Measurements from ENCODE around the gene ANKRD24. TPM values are rescaled to one million over a fixed set of nuclear protein-coding genes. Genes with fewer than 3 reads are reported as not detected.

ANKRD24 gene
- total and polyA plus RNA-seq, 2 experiments from 2014 or later = 3.7 to 18.0 TPM

DNA sequence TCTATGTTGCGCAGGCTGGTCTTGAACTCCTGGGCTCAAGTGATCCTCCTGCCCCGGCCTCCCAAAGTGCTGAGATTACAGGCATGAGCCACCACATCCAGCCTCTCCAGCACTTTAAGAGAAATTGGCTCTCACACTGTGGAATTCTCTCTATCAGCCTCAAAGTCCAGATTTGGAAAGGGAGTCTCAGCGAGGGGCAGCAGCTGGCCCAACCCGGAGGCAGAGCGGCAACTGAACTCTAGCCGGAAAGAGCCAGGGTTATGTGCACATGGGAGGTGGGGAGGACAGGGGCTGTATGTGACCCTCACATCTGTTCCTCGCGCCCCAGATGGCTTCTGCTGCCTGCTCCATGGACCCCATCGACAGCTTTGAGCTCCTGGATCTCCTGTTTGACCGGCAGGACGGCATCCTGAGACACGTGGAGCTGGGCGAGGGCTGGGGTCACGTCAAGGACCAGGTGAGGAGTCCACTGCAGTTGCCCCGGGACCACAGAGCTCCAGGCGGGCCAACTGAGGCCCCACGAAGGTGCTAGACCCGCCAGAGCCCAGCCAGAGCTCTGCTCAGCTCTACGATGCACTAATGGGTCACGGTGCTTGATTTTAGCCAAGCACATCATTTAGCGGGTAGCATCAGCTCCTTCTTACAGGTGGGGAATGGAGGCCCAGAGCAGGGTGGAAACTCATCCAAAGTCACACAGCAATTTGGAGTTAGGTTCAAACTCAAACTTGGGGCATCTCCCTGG, 27.7 kb upstream of the ANKRD24 start (continued):
- no peak for TF ChIP-seq ZNF462 (CRISPR knock-in tag; IDR thresholded peaks at IDR 0.05)
- no peak for TF ChIP-seq EZH2 (IDR thresholded peaks at IDR 0.05; ENCODE audit: low read depth, unreplicated experiment)
- no peak for TF ChIP-seq JUNB (IDR thresholded peaks at IDR 0.05; ENCODE audit: unreplicated experiment)
- no peak for TF ChIP-seq CREB1 (CRISPR knock-in tag; IDR thresholded peaks at IDR 0.05; ENCODE audit: low read depth)
- no peak for TF ChIP-seq NANOG (IDR thresholded peaks at IDR 0.05; ENCODE audit: borderline replicate concordance)
- no peak for TF ChIP-seq EZH2phosphoT487 (IDR thresholded peaks at IDR 0.05; ENCODE audit: unreplicated experiment)
- TF ChIP-seq ZNF114 (CRISPR knock-in tag; IDR thresholded peaks at IDR 0.05) = no peak

DNA sequence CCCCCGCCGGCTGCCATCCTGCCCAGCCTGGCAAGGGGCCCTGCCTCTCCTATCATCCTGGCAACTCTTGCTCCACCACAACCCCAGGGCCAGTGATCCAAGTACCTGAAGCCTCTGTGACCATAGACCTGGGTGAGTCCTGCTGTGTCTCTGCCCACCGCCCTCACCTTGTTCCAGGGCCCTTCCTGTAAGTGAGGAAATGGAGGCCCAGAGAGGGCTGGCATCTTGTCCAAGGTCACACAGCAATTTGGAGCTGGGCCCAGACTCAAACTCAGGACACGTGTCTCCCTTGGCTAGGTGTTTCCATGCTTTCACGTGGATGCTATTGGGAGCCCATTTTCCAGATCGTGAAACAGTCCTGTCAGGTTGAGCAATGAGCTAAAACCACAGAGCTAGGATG, 25.3 kb upstream of the ANKRD24 start:
- H2AFZ ChIP-seq = no peak overlapping the region
- no peaks in the 10 kb centered on the region for H3K4me1 ChIP-seq (ENCODE audit: insufficient read depth)
- H3K9me2 ChIP-seq (ENCODE audit: insufficient read depth) = no peaks in the 10 kb centered on the region
- no peak overlapping the region for H3K4me3 Mint-ChIP-seq
- no peak for TF ChIP-seq CTCF (conservative IDR thresholded peaks at IDR 0.05; ENCODE audit: low read depth in 2 of 2)
- no peak for TF ChIP-seq ZNF114 (CRISPR knock-in tag; IDR thresholded peaks at IDR 0.05)
- TF ChIP-seq, protein P1, sequence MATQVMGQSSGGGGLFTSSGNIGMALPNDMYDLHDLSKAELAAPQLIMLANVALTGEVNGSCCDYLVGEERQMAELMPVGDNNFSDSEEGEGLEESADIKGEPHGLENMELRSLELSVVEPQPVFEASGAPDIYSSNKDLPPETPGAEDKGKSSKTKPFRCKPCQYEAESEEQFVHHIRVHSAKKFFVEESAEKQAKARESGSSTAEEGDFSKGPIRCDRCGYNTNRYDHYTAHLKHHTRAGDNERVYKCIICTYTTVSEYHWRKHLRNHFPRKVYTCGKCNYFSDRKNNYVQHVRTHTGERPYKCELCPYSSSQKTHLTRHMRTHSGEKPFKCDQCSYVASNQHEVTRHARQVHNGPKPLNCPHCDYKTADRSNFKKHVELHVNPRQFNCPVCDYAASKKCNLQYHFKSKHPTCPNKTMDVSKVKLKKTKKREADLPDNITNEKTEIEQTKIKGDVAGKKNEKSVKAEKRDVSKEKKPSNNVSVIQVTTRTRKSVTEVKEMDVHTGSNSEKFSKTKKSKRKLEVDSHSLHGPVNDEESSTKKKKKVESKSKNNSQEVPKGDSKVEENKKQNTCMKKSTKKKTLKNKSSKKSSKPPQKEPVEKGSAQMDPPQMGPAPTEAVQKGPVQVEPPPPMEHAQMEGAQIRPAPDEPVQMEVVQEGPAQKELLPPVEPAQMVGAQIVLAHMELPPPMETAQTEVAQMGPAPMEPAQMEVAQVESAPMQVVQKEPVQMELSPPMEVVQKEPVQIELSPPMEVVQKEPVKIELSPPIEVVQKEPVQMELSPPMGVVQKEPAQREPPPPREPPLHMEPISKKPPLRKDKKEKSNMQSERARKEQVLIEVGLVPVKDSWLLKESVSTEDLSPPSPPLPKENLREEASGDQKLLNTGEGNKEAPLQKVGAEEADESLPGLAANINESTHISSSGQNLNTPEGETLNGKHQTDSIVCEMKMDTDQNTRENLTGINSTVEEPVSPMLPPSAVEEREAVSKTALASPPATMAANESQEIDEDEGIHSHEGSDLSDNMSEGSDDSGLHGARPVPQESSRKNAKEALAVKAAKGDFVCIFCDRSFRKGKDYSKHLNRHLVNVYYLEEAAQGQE (IDR thresholded peaks at IDR 0.05; ENCODE audit: unreplicated experiment) = no peak
- no peak for TF ChIP-seq ZNF331 (CRISPR knock-in tag; IDR thresholded peaks at IDR 0.05; ENCODE audit: low read depth)
- TF ChIP-seq ETS1 (IDR thresholded peaks at IDR 0.05) = no peak
- no peak for TF ChIP-seq NANOG (IDR thresholded peaks at IDR 0.05; ENCODE audit: borderline replicate concordance)
- no peak for TF ChIP-seq STAT1 (IDR thresholded peaks at IDR 0.05; ENCODE audit: unreplicated experiment)
- TF ChIP-seq POLR2AphosphoS5 (IDR thresholded peaks at IDR 0.05; ENCODE audit: low read depth) = no peak
- H3K27ac Mint-ChIP-seq = no peak overlapping the region
- peaks cover 4% of the 10 kb centered on the region for H3K27me3 Mint-ChIP-seq (ENCODE audit: insufficient read depth, low read depth, poor library complexity)
- H4K20me1 ChIP-seq (replicated peaks; ENCODE audit: insufficient read depth) = no peaks in the 10 kb centered on the region
- H3K4me2 ChIP-seq = no peak overlapping the region
- H3K36me3 ChIP-seq (ENCODE audit: insufficient read depth) = no peaks in the 10 kb centered on the region
- DNase-seq (ENCODE audit: low spot score) (no peak), ATAC-seq (no peak)
- H3K4me1 Mint-ChIP-seq = no peaks in the 10 kb centered on the region
- no peaks in the 10 kb centered on the region for H3K36me3 Mint-ChIP-seq (ENCODE audit: low read depth)
- no peaks in the 10 kb centered on the region for H3K79me2 ChIP-seq (replicated peaks; ENCODE audit: insufficient read depth)
- no peaks in the 10 kb centered on the region for H3K27me3 ChIP-seq (ENCODE audit: insufficient read depth)
- no peaks in the 10 kb centered on the region for H3F3A ChIP-seq (replicated peaks; ENCODE audit: low read depth)
- no peak overlapping the region for H3K27ac ChIP-seq (ENCODE audit: low read depth)
- H3K4me3 ChIP-seq = no peak overlapping the region
- H3K9me3 Mint-ChIP-seq = no peaks in the 10 kb centered on the region
